Stimulated activated CD4-positive, alpha-beta T cell treated with anti-CD3 and anti-CD28 coated beads, Interleukin-2, amount 100 ng/mL, for 24 hours (primary cell): ENCODE measurements around the gene TRERF1.
A peak's percentile ranks its signal among the peaks of the same experiment; 100 is the strongest.
"Not testable (repeated sequence)": the region's sequence is repeated elsewhere in the genome, so short reads cannot be mapped to it uniquely, and the experiment has no call there.

Experiments used
- DNase-seq, 2 donors: peaks; one replicate each; pipeline ENCODE4 v3.0.0-alpha.2; 2020

Gene TRERF1

DNA sequence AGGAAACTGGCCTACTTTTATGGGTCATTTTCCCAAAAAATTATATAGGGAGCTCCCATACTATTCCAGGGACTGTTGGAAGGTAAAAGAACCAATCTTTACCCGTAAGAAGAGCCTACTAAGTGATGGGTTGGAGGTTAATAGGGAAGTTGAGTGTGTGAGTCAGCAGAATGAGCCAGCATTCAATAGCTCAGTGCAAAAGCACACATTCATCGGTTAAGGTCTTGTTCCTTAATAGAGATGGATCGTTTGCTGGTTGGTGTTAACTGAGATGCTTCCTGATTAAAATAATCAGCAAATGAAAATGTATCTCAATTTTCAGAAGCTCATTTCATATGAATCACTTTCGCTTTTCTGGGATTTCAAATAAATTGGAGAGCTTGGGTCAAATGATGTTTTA lies 118.8 kb downstream of the TRERF1 start:
- no peak for DNase-seq

DNA sequence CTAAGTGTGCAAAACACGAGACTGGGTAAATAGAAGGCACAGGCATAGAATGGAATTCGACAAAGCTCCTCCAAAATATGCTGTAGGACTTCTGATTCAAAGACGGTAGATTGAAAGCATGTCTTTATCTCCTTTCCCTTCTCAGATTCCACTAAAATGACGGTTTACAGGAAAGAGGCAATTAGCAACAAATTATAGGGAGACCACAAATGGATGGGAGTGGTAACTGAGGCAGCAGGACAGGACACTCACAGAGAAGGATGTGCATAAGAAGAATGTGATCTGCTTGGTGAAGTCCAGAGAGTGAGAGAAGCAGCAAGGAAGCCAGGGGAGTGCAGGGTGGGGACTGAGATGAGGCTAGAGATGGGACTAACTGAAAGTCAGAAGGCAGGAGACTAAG lies 120.7 kb downstream of the TRERF1 start:
- no peak for DNase-seq

DNA sequence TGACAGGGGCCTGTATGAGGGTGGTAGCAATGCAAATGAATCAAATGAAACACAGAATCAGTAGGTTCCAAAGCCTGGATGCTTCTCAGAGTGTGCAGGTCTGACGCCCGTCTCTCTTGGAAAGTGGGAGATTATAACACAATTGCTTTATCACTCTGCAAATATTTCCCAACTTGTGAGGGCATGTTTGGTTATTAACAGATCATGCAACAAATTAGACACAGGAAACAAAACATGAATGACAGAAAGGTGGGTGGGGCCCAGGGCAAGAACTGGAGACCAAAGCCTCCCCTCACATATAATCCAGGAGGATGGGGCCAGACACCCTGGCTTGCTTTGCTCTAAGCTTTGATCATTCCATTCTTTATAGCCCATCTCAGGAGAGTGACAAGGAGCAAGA lies 125.5 kb downstream of the TRERF1 start:
- no peak for DNase-seq

DNA sequence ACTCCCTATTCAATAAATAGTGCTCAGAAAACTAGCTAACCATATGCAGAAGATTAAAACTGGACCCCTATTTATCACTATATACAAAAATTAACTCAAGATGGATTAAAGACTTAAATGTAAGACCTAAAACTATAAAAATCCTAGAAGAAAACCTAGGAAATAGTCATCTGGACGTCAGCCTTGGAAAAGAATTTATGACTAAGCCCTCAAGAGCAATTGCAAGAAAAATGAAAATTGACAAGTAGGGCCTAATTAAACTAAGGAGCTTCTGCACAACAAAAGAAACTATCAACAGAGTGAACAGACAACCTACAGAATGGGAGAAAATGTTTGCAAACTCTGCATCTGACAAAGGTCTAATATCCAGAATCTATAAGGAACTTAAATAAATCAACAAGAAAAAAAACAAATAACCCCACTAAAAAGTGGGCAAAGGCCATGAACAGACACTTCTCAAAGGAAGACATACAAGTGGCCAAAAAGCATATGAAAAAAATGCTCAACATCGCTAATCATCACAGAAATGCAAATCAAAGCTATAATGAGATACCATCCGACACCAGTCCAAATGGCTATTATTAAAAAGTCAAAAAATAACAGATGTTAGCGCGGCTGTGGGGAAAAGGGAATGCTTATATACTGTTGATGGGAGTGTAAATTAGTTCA lies 126.9 kb downstream of the TRERF1 start:
- not testable (repeated sequence) for DNase-seq

DNA sequence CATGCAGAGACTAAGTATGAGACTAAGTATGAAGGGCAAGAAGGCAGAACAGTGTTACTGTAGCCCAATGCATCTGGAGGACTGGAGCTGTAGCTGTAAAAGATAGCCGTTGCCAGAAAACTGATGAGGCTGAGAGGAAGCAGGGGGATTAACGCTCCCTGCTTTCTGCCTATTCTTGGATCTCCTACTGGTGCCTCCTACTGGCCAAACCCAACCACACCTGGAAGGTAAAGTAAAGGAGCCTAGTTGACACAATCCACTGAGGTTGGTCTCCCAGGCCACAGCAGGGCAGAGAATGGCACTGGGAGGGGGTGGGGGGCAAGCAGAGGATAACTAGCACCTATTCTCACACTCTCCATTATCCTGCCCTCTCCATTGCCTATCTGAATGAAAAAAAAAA lies 129.1 kb downstream of the TRERF1 start:
- no peak for DNase-seq

DNA sequence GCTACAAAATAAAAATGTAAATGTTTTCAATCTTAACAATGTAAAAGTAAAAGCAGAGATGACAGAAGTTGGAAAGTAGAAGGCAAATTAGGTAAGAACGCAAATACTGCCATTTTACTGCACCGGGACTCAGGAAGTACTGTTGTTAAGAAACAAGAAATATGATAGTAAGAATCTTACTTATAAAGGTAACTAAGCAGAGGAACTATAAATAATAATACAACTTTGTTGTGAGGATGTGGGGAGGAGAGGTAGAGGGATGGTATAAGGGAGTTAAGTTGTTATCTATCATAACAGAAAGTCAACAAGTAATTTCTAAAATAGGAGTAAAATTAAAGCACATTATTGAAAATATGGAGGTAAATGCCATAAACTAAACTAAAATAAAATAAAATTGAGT lies 129.8 kb downstream of the TRERF1 start:
- DNase-seq: no peak

DNA sequence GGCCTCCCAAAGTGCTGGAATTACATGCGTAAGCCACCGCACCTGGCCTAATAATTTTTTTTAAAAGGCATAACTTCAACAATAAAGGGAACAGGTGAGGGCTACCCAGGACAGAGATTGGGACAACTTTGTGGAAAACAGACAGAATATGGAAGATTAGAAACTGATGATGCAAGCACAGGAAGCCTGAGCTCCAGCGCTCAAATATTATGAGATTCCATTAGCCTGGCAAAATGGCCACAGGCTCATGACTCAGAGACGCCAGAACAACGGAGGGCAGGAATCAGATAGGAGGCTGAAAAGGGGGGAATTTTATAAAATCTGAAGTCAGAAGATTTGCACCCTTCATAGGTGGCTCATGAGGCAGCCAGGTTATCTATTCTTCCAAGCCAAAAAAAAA lies 131.0 kb downstream of the TRERF1 start:
- DNase-seq: no peak

DNA sequence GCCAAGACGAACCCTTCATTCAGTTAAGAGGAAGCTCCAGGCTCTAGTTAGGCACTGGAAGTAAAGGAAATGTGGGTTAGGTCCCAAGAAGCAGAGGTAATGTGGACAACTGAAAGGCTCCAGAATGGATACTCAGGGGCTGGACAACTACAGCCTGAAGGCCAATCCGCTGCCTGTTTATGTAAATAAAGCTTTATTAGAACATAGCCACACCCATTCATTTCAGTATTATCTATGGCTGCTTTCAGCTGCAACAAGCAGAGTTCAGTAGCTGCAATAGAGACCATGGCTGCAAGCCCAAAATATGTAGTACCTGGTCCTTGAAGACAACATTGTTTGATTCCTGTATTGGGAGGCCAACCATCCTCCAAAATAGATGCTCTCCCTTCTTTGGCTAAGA lies 133.2 kb downstream of the TRERF1 start:
- no peak for DNase-seq

DNA sequence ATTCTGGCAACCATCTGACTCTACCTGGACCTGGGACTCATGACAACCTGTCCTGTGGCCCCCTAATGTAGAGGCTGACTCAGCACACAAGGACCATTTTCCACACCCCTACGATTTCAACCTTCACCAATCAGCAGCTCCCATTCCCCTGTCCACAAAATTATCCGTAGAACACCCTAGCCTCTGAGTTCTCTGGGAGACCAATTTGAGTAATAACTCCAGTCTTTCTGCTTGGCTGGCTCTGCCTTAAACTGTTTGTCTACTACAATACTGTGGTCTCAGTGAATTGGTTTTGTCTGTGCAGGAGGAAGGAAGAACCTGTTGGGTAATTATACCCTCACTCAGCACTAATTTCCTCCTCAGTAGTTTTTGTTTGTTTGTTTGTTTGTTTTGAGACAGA lies 134.7 kb downstream of the TRERF1 start:
- no peak for DNase-seq

DNA sequence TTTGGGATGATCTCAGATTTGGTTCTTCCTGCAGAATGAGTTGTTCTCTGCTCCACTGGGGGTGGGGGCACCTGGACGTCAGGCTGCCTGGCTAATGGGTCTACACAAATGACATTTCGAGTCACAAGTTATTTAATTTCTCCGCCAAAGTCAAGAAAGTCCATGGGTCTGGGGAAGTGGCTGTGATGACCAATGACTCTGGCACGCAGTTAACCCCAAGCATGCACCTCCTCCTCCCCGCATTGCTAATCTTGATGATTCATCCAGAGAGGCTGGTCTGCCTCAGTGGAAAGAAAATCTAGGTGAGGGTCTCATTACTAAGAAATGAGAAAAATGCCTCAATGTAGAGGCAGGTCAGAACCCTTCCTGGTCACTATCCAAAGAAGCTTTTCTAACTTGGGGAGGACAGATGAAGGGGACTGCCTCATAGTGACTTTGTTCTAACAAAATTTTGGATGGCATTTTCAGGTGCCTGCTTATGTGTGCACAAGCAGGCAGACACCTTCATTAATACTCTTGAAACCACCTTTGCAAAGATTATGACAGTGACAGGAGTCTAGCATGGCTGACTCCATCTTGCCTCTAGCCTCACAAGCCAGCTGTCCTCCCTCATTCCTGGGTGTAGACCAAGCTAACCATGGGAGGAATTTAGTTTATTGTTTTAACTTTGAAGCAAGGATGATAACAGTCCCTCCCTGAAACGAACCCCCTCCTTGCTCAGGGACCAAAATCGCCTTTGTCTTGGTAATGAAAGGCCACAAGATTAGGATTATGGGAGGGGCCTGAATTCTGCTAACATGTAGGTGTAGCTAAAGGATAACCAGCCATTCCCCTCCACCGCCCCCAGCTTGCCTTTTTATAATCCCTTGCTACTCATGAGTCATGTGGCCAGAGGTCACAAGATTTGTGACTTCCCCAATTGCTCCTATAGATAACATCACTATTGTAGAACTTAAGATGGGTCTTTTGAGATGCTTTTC lies 135.4 kb downstream of the TRERF1 start:
- DNase-seq: peak; percentile 26 to 29

DNA sequence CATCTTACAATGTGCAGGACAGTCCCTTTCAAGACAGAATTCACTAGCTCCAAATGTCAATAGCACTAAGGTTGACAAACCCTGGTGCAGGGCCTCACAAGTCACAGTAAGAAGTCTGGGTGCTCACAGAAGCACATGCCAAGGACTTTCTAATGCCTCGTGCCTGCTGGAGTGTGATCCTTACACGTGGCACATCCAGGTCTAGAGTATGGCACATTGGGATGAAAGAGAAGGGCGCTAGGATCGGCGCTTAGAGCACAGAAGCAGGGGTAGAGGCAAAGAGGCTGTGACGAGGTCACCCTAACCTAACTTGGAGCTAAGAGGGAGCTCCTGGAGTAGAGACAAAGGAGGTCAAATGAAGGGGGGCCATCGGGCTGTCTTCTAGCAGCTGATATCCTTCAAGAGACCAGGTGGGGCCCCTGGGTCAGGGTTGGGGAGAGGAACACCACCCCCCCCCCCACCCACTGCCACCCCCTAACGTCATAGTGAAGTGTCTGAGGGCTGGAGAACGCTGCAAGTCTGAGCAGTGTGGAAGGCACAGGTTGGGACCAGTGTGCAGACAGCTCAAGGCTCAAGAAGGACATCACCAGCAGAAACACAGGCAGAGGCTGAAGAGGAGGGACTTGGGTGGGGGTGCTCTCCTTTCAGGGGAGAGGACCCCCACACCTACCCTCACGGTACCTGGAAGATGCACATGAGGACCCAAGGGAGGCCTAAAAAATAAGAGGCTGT lies 136.3 kb downstream of the TRERF1 start:
- no peak for DNase-seq

DNA sequence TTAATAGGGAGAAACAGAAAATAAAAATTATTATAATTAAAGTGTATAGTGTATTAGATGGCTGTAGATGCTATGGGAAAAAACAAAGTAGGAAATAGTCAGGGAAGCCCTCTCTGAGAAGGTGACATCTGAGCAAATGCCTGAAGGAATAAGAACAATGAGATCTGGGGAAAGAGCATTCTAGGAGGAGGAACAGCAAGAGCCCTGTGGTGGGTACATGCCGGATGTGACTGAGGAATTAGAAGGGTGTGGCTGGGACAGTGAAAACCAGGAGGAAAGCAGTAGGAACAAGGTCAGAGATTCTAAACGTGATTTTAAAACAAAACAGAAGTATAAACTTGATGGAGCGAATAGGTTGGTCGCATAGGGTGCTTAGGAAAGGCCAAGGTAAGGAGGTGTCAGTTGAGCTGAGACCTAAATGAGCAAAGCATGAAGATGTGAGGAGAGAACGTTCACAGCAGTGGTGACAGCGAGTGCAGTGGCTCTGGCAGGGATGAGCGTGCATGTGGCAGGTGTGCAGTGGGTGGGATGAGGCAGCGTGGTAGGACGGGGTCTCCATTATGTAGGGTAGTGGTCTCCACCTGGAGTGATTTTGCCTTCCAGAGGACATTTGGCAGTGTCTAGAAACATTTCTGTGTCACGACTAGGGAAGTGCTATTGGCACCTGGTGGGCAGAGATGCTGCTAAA lies 137.0 kb downstream of the TRERF1 start:
- DNase-seq: no peak

DNA sequence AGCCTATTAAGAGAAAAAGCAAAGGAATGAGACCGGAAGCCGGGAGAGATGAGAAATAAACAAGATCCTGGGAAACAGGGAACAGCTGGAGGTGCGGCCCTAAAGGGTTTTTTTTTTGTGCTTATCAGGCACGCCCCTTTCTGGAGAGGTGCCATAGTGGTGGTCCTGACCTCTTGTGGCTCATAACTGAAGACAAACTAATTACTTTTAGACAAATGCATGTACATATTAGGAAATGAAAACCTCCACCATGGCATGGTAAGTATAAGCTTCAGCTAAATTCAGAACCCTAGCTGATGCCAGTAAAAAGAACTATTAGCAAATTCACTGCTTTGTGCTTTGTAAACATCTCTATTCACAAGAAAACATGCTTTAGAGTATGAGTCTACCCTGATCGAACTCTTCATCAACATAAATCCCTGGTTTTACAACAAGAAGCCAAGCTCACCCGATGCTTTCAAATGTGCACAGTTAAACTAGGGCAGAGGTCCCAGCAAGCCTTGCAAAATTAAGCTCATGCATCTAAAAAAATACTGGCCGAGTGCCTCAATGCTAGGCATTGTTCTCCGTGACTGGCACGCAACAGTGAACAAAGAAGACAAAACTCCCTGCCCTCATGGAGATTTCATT lies 137.7 kb downstream of the TRERF1 start:
- no peak for DNase-seq

DNA sequence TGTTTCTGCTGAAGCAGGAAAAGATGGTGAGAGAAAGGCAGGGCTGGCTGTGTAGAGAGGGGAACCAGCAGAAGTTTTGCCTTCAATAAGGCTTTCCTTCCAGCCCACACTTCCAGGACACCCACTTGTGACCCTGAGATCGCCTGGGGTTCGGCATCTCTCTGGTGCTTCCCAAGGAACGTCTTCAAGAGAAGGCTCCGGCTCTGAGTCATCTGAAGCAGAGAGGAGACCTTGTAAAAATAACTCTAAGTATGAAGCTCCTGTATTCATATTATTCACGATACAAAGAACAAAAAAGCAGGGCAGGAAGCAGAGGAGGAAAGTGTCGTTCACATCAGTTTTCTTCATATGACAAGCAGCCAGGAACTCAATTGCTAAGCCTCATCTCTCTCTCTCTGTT lies 138.7 kb downstream of the TRERF1 start:
- no peak for DNase-seq

DNA sequence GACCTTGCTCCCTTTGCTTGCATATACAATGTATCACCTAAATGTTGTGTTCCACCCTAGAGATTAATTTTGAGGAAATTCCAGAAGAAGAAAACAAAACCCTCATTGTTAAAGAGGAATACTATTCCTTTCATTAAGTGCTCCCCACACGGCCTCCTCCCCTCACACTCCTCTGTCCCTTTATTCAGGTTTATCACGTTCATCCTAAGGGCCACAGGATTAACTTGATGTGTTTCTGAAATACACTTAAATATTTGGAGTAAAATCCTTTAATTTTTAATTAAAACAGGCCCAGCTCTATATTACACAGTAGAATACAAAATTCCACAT lies 144.6 kb downstream of the TRERF1 start:
- no peak for DNase-seq

DNA sequence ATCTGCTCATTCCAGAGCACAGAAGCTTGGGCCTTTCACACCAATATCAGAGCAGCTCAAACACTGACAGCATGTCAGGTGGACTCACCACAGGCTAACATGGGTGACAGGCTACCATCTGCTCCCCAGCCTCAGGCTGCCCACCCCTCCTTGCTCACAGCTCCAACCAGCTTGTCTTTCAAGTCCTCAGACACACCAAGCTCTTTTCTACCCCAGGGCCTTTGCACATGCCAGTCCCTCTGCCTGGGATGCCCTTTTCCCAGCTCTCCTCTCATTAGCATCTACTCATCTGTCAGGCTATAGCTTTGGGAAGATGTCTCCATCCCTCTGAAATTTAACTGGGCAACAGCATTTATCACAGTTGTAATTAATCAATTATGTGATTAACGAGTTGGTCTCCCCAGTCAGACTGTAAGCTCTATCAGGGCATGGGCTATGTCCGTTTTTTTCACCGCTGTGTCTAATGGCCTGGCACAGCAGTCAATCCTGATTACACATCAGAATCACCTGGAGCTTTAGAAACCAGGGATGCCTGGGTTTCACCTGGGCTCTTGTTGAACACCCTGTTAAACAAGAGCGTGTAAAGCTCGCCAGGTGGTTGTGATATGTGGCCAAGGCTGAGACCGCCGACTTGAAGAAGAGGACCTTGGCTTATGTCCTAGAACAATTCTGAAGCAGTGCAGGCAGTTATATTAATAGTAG lies 145.1 kb downstream of the TRERF1 start:
- DNase-seq: no peak

DNA sequence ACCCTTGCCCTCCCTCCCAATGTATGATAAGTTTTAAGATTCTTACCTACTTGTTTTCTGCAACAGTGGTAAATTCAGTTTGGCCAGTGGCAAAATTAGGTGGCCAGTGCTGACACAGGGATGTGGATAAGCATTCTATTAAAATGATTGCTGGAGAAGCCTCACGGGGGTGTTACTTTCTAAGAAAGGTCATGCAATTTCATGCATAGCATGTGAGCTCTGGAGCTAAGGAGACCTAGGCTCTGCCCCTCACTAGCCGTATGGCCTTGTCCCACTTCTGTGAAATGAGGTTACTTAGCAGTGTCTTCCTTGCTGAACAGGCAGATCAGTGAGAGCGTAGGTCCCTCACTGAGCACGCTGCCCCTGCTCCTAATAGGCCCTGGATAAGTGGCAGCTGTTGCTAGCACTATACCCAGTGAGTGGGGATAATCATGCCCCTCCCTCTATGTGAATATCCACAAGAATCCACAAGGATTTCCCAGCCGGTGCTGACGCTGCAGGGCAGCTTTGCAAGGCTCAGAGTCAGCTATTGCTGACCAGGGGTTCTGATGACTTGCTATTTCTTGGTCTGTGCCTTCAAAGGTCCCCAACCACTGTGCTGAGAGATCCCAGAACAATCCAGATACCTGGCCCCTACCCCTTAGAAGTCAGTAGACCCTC lies 147.5 kb downstream of the TRERF1 start:
- no peak for DNase-seq

DNA sequence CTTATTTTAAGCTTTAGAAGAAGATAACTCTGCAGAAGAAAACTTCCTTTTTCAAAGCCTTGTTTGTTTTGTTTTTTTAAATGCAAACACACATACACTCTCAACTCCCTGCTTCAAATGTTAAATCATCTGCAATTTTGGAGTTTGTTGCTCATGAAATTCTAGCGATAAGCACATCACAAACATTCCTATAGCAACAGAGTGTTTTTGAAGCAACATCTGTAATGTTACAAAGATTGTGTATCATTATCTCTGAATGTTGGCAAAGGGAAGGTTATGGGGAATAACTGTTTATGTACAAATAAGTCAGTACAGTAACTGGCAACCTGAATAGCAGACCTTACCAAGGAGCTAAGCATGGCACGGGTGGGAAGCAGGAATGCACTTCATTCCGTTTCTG lies 149.3 kb downstream of the TRERF1 start:
- no peak for DNase-seq

DNA sequence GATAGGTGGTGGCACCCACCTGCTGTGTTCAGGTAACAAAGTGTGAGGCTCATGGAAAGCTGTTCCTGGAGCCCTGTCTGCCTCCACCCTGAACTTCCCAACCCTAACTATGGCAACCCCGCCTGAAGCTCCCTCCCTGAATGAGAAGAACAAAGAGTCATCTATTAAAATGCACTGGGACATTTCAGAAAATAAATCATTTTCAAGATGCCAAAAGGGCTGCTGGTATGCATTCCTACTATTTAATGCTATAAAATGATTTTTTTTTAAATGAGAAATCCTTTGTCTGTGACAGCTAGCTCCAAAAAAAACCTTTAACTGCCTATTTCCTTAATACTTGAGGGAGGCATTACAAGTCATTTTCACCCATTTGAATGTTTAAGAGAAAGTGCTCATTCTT lies 149.7 kb downstream of the TRERF1 start:
- DNase-seq: no peak

DNA sequence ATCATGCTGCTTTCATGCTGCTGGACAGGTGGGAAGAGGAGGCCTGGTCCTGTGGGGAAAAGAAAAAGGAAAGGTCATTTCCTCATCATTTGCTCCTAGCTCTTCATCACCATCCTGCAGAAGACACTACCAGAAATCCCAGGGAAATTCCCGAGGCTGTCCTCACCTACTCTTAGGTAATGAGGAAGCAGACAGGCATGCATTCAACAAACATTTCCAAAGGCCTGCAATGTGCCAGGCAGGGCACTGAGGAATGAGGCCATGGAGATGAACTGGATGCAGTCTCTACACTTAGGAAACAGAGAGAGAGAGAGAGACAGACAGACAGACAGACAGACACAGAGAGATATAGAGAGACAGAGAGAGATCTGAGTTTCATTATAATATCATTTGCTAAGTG lies 151.0 kb downstream of the TRERF1 start:
- DNase-seq: no peak

DNA sequence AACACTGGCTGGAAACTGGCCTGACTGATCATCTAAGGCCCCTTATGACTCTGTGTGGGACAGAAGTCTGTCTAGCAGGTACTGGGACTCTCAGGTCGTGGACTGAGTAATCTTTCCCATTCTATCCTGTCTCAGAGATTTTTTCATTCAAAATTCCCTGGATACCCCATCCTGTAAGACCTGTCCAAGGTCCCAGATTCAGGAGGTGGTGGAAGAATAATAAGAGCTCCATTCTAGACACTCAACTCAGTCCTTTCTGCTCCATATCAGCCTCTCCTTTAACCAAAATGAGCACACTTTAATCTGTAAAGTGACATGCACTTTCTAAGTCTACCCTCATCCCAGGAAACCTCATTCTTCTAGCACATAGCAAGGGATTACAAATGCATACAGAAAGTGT lies 151.5 kb downstream of the TRERF1 start:
- no peak for DNase-seq

DNA sequence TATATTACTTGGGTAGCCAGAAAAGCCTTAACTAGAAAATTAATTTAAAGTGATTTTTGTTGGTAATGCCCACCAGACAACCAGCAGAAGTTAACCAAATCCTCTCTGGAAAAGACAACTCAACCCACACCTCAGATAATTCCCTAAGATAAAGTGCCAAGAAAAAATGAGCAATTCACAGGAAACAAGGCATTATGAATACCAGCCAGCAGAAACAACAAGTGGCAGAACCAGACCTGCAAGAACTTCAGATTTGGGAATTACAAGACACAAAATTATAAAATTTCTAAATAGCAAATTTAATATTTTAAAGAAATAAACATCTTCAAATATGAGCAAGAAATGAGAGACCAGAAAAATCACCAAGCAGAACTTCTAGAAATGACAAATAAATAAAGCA lies 154.1 kb downstream of the TRERF1 start:
- no peak for DNase-seq
